ENCODE measurements around the gene AK5.
"Not testable (repeated sequence)": the region's sequence is repeated elsewhere in the genome, so short reads cannot be mapped to it uniquely, and the experiment has no call there.

Gene AK5

DNA sequence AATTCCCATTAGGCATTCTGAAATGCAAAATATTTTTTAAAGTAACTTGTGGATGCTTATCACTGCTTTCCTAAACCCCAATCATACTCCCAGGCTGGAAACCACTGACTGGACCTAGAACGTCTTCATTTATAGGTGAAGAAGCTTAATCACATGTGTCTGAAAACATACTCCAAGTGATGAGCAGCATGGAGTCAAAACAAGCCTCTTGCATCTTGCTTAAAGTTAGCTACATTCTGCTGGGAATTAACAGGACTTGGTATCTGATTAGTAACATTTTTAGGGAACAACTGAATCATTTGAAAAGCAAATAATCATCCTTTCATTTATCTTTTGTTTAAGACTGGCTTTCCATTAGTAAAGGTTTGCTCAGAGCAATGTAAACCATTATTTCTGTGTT is 105.7 kb downstream of the AK5 start:
- no peak overlapping the region for H3K4me3 ChIP-seq (ENCODE audit: low read length)
- TF ChIP-seq ZNF274 (IDR thresholded peaks at IDR 0.05; ENCODE audit: low read depth, low read length) = no peak

DNA sequence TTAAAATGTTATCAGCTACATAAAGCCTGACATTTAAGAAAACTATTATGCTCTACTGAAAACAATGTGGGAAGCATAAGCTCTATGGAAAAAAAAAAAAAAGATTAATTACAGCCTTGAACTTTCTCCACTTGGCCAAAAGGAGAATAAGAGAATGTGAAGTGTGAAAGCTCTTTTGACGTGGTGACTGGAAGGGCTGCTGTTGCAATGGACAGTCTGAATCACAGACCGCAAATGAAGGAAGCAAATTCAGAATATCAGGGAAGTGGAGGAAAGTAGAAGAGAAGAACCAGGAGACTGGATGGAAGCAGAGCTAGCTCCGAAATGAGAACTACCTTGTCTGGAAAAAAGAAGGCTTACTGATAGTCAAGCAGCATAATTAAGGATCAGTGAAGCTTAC is 106.8 kb downstream of the AK5 start:
- no peak overlapping the region for H3K4me3 ChIP-seq (ENCODE audit: low read length)
- TF ChIP-seq ZNF274 (IDR thresholded peaks at IDR 0.05; ENCODE audit: low read depth, low read length) = no peak

DNA sequence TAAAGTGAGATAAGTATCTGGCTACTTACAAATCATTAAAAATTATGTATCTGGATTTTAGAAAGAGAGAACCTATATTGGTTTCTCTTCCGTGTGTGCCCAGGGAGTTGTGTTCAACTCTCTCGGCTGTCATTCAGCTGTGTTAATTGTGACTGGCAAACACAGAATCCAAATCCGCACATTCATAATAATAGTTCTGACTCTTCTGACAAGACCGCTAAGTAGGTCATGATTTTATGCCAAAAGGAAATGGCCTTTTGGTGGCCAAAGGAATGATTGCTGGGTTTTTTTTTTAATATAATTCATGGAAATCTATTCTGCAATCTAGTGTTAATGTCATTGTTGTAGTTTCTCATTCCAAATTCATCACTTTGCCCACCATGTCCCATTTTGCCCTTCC is 110.7 kb downstream of the AK5 start:
- H3K4me3 ChIP-seq (ENCODE audit: low read length) = no peak overlapping the region
- no peak for TF ChIP-seq ZNF274 (IDR thresholded peaks at IDR 0.05; ENCODE audit: low read depth, low read length)

DNA sequence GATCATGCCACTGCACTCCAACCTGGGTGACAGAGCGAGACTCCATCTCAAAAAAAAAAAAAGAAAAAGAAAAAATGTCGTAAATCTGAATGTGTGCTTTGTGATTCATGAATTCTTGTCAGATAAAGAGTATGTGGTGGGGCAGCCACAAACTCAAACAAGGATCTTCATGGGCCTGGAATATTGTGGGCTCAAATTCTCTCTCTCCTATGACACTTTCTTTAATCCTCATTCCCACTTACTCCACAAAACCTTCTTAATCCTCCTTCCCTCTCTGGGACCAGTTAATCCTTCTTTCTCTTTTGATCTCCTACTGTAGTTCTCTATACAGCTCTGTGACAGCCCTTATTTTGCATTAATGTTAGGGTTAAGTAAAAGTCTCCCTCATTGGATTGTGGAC is 112.3 kb downstream of the AK5 start:
- no peak for TF ChIP-seq ZNF274 (IDR thresholded peaks at IDR 0.05; ENCODE audit: low read depth, low read length)
- H3K4me3 ChIP-seq (ENCODE audit: low read length) = no peak overlapping the region

DNA sequence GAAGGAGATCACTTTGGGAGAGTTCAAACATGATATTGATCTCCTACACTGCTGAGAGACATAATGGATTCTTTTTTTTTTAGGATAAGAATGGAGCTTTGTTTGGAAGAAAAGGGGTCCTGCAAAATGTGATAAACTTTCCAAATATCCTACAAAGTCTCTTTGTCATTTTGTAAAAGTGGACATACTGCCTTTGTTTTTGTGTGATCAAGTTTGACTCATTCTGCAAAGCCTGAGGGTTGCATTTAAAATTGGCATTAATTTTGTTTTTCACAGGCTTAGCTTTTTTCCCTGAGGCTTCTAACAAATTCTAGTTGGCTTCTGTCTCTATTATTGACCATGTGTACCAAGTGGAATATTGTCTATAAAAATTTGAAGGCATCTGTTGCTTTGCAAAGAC is 113.2 kb downstream of the AK5 start:
- no peak for TF ChIP-seq ZNF274 (IDR thresholded peaks at IDR 0.05; ENCODE audit: low read depth, low read length)
- H3K4me3 ChIP-seq (ENCODE audit: low read length) = no peak overlapping the region

DNA sequence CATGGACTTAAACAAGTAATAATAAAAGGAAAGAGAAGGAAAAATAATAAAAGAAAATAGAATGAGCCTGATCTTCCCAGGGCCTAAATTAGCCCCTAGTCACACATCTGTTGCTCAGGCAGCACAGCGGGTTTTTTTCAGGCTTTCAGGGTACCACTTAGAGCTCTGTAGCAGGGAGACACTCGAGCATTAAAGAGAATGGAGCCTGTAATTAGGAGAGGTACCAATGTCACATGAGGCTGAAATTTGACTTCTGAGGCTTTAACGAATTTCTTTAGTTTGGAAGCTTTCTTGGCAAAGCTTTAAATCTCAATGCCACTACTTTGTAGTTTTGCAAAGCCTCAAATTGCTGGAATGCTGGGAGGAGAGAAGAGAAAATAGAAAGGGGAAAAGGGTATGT is 116.3 kb downstream of the AK5 start:
- no peak for TF ChIP-seq ZNF274 (IDR thresholded peaks at IDR 0.05; ENCODE audit: low read depth, low read length)
- H3K4me3 ChIP-seq (ENCODE audit: low read length) = no peak overlapping the region

DNA sequence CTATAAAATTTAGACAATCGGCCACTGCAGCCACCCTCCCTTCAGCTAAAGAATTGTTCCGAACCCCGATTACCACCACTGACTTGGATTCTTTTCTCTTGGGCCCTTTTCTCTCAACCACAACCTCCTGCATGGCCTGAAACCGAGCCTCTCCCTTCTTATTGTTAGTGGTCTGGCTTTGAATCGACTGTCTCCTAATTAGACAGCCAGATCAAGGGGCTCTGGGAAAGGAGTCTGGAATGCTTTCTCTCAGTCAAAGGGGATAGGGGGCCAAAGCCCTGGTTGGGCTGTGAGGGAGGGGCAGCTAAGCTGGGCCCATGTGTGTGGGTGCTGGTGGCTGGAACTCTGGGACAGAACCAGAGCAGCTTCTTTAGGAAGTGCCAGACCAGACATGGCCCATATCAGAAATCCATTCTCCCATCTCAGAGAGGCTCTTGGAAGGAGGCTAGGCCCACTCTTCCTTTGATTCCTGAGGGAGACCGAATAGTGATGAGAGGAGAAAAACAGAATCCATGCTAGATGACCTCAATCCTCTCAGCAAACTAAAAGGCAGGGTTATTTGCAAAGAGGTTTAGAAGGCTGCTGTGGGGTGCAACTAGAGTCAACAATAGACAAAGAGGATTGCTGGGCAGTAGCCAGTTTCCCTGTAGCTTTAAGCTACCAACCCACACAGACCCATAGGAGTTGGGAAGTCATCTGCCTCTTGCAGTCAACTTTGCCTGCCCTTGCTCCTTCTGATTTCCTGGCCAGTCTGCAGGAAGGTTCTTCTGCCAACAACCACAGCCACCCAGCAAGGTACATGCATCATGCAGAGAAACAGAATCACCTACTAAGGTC is 117.6 kb downstream of the AK5 start:
- TF ChIP-seq ZNF274 (IDR thresholded peaks at IDR 0.05; ENCODE audit: low read depth, low read length) = no peak
- H3K4me3 ChIP-seq (ENCODE audit: low read length) = no peak overlapping the region

DNA sequence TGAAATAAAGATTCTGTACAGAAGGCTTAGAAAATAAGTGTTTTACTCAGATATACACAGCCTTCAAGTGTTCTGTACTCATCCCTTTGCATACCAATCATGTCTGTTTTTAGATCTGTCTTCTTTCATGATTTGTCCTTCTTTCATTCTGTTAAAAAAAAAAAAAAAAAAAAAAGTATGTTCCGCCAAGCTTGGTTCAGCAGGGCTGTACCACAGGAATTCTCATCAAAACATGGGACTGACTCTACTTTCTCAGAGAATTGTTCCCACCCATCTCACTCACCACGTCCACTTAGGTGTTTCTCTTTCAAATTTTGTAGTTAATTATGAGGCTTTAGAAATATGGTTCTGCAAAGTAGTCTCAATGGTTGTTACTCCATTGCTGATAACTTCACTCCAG is 119.0 kb downstream of the AK5 start:
- TF ChIP-seq ZNF274 (IDR thresholded peaks at IDR 0.05; ENCODE audit: low read depth, low read length) = no peak
- H3K4me3 ChIP-seq (ENCODE audit: low read length) = no peak overlapping the region

DNA sequence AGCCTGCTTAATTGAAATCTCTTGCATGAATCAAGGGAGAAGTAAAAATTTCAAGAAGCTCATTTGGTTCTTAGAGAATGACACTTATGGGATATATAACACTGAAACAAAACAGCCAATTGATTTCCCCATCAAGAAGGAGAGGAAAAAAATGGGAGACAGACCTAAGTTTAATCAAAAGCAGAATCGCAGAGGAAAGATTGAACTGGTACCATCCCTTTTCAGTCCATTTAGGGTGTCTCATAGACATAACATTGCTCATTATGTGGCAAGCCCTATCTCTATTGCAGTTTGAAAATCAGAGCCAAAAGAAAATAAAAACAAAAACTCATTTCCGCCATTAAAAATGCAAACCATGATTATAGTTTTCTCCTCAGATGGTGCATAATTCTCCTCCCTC is 119.6 kb downstream of the AK5 start:
- no peak for TF ChIP-seq ZNF274 (IDR thresholded peaks at IDR 0.05; ENCODE audit: low read depth, low read length)
- H3K4me3 ChIP-seq (ENCODE audit: low read length) = no peak overlapping the region

DNA sequence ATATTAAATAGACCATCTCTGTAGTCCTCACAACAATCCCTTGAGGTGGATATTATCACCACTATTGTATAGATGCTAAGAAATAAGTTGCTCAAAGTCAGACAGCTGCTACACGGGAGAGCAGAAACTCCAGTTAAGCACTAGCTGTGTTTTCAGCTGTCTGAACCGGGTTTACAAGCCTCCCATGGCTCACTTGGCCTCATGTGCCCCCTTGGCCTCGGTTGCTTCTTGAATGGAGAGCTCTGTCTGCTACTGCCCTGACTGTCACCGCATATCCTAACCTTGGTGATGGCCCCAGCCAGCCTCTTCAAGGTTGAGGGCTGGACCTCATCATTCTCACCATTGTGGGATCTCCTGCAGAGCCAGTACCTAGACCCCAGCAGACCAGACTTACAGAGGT is 123.4 kb downstream of the AK5 start:
- TF ChIP-seq ZNF274 (IDR thresholded peaks at IDR 0.05; ENCODE audit: low read depth, low read length) = no peak
- H3K4me3 ChIP-seq (ENCODE audit: low read length) = no peak overlapping the region

DNA sequence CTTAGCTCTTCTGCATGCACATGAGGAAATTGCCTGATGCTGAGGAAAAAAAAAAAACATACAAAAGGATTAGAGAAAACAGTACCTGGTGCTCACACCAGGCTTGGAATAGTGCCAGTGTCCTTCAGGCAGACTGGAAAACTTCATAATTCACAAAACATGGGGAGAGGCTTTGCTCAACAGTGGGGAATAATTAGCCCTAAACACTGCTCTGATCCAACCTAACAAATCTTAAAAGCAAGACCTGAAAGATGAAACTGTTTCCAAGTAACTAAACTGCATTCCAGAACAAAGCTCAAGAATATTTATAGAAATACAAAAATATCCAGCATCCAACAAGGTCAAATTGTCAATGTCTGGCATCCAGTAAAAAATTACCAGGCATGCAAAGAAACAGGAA is 124.8 kb downstream of the AK5 start:
- no peak for TF ChIP-seq ZNF274 (IDR thresholded peaks at IDR 0.05; ENCODE audit: low read depth, low read length)
- no peak overlapping the region for H3K4me3 ChIP-seq (ENCODE audit: low read length)

DNA sequence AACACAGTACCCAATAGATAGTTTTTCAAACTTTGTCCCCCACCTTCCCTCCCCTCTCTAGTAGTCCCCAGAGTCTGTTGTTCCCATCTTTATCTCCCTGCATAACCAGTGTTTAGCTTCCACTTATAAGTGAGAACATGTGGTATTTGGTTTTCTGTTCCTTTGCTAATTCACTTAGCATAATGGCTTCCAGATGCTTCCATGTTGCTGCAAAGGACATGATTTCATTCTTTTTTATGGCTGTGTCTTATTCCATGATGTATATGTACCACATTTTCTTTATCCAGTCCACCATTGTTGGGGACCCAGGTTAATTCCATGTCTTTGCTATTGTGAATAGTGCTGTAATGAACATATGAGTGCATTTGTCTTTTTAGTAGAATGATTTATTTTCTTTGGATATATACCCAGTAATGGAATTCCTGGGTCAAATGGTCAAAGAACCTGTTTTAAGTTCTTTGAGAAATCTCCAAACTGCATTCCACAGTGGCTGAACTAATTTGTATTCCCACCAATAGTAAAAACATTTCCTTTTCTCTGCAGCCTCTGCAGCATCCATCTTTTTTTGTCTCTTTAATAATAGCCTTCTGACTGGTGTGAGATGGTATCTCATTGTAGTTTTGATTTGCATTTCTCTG is 126.0 kb downstream of the AK5 start:
- H3K4me3 ChIP-seq (ENCODE audit: low read length) = no peak overlapping the region
- no peak for TF ChIP-seq ZNF274 (IDR thresholded peaks at IDR 0.05; ENCODE audit: low read depth, low read length)

DNA sequence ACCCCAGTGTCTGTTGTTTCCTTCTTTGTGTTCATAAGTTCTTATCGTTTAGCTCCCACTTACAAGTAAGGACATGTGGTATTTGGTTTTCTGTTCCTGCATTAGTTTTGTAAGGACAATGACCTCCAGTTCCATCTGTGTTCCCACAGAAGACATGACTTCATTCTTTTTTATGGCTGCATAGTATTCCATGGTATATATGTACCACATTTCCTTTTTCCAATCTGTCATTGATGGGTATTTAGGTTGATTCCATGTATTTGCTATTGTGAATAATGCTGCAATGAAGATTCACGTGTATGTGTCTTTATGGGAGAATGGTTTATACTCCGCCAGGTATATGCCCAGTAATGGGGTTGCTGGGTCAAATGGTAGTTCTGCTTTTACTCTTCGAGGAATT is 127.1 kb downstream of the AK5 start:
- not testable (repeated sequence) for H3K4me3 ChIP-seq (ENCODE audit: low read length)

DNA sequence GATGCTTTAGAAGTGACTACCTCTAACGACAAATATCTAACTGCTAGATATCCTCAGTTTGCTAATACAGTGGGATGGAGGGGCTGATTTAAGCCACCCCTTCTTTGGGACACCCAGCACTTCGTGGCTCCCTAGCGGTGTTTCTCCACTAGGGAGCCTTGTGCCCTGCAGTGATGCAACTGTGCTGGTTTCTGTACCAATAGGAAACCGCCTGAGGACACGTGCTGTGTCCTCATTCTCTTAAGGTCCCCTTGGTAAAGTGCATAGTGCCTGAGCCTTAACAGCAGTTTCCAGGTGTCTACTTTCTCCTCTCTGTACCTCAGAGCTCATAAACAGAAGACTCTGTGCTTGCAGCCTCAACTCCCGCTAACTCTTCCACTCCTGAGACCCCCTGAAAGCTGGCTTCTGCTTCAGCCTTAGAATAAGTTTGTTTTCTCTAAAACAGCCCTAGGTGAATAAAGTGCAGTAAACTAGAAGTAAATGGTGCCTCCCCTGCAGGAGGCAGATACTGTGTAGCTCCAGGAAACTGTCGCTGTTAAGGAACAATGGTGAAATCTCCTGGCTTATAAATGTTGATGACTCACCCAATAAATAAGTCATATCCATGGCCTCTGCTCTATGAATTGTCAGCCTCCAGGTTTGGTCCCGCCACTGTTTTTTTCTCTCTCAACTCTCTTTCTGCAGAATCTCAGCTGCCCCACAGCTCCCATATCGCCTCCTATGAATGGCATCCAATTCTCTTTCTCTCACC is 130.4 kb downstream of the AK5 start:
- no peak overlapping the region for H3K4me3 ChIP-seq (ENCODE audit: low read length)
- TF ChIP-seq ZNF274 (IDR thresholded peaks at IDR 0.05; ENCODE audit: low read depth, low read length) = no peak
